NB4 (cell line): ENCODE results near the gene STOX1.
A peak's percentile ranks its signal among the peaks of the same experiment; 100 is the strongest.
"Not testable (repeated sequence)": the region's sequence is repeated elsewhere in the genome, so short reads cannot be mapped to it uniquely, and the experiment has no call there.

ENCODE experiments used
- DNase-seq: peaks from one replicate; pipeline ENCODE4 v3.0.0; 2010; ENCODE audit warnings: low read depth
- H3K4me3 ChIP-seq: one replicate; pipeline ENCODE4 v1.5.1; 2011; ENCODE audit warnings: mild to moderate bottlenecking, low read depth, low read length, moderate library complexity
- MYC ChIP-seq: IDR thresholded peaks from 2 replicates; pipeline ENCODE4 v1.6.1; 2011; ENCODE audit warnings: low read depth, low read length
- POLR2A ChIP-seq: IDR thresholded peaks from 2 replicates; pipeline ENCODE4 v1.6.1; 2011; ENCODE audit warnings: mild to moderate bottlenecking; ENCODE audit not compliant: insufficient read length; ENCODE audit errors: extremely low read depth
- TF ChIP-seq, protein P1 (sequence below): IDR thresholded peaks from one replicate; pipeline ENCODE4 v1.5.1; 2012; ENCODE audit warnings: low read depth, low read length
- TF ChIP-seq, protein P2 (sequence below): IDR thresholded peaks from 2 replicates; pipeline ENCODE4 v1.6.1; 2011; ENCODE audit warnings: low read depth, low read length

STOX1 gene

DNA sequence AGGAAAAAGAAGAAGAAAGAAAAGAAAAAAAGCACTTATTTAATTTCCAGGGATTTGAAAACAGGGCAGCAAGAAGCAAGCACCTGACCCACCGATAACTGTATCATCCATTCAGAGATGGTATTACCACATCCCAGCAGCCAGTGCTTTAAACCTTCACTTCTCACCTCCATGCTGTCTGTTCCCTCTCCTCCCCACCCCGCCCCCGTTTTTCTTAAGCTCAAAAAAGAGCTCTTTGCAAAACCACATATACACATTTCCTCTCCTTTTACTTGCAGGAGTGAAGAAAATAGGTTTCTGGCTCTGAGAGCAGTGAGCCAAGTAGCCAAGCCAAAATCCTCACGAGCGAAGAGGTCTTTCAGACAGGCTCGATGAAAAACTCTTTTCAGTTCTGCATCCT, 2.2 kb downstream of the STOX1 start:
- no peak overlapping the region for H3K4me3 ChIP-seq
- peak; percentile 14 for DNase-seq
- TF ChIP-seq, protein P1, sequence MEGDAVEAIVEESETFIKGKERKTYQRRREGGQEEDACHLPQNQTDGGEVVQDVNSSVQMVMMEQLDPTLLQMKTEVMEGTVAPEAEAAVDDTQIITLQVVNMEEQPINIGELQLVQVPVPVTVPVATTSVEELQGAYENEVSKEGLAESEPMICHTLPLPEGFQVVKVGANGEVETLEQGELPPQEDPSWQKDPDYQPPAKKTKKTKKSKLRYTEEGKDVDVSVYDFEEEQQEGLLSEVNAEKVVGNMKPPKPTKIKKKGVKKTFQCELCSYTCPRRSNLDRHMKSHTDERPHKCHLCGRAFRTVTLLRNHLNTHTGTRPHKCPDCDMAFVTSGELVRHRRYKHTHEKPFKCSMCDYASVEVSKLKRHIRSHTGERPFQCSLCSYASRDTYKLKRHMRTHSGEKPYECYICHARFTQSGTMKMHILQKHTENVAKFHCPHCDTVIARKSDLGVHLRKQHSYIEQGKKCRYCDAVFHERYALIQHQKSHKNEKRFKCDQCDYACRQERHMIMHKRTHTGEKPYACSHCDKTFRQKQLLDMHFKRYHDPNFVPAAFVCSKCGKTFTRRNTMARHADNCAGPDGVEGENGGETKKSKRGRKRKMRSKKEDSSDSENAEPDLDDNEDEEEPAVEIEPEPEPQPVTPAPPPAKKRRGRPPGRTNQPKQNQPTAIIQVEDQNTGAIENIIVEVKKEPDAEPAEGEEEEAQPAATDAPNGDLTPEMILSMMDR, result no peak
- no peak for TF ChIP-seq MYC
- TF ChIP-seq, protein P2, sequence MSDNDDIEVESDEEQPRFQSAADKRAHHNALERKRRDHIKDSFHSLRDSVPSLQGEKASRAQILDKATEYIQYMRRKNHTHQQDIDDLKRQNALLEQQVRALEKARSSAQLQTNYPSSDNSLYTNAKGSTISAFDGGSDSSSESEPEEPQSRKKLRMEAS, result no peak
- TF ChIP-seq POLR2A, result no peak

DNA sequence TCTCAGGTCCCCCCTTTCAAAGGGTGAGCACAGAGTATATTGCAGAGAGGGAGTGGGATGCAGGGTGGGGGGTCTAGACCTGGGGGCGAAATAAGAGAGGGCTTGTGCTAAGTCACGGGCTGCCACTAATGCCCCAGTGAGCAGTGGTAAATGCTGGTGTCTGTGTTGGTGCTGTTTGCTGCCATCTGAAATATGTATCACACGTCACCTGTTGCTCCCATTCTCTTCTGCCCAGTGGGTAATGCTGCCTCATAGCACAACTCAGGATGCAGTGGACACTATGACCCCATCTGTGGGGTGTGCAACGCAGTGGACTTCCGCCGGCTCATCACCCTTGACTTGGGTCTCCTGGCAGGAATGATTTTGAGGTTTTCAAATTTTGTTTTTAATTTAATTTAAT, 2.6 kb downstream of the STOX1 start:
- DNase-seq, result no peak
- no peak overlapping the region for H3K4me3 ChIP-seq
- TF ChIP-seq POLR2A (no peak), MYC (no peak)
- TF ChIP-seq, protein P2, result no peak
- TF ChIP-seq, protein P1, result no peak

DNA sequence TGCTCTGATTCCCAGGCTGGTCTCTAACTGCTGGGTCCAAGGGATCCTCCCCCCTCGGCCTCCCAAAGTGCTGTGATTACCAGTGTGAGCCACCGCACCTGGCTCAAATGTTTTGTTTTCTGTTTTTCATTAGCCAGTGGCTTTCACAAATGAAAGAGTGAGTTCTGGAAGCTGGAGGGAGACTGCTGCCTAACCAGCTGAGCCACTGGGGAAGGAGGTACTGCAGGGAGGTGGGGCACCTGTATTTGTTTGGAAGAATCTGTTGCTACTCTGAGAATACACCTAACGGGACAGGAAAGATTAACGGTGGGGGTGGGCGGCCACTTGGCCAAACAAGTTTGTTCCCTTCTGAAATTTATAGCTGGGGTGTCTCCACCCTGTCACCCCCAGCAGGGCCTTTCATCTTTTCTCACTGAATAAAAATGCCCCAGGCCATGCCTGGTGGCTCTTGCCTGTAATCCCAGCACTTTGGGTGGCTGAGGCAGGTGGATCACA, 4.7 kb downstream of the STOX1 start:
- no peak for DNase-seq
- TF ChIP-seq, protein P1, result no peak
- TF ChIP-seq MYC (no peak), POLR2A (no peak)
- TF ChIP-seq, protein P2, result no peak
- H3K4me3 ChIP-seq, result no peak overlapping the region

DNA sequence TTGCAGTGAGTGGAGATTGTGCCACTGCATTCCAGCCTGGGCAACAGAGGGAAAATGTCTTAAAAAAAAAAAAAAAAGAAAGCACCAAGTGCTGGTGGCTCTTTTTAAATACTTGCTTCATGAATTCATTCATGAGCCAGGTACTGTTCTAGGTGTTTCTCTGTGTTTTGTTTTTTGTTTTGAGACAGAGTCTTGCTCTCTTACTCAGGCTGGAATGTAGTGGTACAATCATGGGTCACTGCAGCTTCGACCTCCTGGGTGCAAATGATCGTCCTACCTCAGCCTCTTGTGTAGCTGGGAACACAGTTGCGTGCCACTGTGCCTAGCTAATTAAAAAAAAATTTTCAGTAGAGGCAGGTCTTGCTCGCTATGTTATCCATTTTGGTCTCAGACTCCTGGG, 5.3 kb downstream of the STOX1 start:
- TF ChIP-seq, protein P2, result no peak
- TF ChIP-seq, protein P1, result no peak
- no peak for TF ChIP-seq MYC
- TF ChIP-seq POLR2A, result no peak
- no peak for DNase-seq
- H3K4me3 ChIP-seq, result no peak overlapping the region

DNA sequence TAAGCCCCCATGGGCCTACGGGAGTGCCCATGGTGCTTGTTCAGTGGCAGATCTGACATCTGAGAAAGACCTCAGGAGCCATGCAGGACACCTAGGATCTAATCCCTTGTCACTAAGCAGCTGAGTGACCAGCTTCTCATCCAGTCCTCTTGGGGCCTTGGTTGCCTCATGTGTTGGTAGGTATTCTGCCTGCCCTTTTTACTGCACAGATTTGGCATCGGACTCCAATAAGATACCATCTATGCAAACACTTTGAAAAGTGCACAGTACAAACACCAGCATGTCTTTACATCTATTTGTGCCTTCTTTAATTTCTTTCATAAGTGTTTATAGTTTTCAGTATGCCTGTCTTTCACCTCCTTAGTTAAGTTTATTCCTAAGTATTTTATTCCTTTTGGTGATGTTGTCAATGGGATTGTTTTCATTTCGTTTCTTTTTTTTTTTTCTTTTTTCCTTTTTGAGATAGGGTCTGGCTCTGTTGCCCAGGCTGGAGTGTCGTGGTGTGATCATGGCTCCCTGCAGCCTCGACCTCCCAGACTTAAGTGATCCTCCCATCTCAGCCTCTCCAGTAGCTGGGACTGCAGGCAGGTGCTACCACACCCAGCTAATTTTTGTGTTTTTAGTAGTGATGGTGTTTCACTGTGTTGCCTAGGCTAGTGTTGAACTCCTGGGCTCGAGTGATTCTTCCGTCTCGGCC, 10.4 kb downstream of the STOX1 start:
- TF ChIP-seq POLR2A (no peak), MYC (no peak)
- TF ChIP-seq, protein P1, result no peak
- TF ChIP-seq, protein P2, result no peak

DNA sequence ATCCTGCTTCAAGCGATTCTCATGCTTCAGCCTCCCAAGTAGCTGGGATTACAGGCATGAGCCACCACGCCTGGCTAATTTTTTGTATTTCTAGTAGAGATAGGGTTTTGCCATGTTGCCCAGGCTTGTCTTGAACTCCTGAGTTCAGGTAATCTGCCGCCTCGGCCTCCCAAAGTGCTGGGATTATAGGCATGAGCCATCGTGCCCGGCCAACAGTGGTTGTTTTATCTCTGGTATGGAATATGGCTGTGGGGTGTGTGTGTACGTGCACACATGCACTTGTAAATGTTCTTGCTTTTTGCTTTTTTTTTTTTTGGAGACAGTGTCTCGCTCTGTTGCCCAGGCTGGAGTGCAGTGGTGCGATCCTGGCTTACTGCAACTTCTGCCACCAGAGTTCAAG, 13.3 kb downstream of the STOX1 start:
- DNase-seq, H3K4me3 ChIP-seq: not testable (repeated sequence)

More for the DNA sequence above, 10.4 kb downstream of the STOX1 start:
- no peak for DNase-seq
- H3K4me3 ChIP-seq, result no peak overlapping the region
